Calu3 (cell line): ENCODE measurements around the gene CASP9. TPM values are rescaled to one million over a fixed set of nuclear protein-coding genes. Genes with fewer than 3 reads are reported as not detected.

ENCODE experiments used
- BruUV-seq: library from RNA; stranded (reverse); fragments of 400-500 nt; replicated peaks from 2 replicates; lab custom pipeline; 2021; lab: Mats Ljungman, UMichigan
- CTCF ChIA-PET: fragments of 300-600 bp; sonication (Branson Sonifier 250); formaldehyde crosslinking; loops from one replicate; lab custom pipeline; 2022; ENCODE audit warnings: antibody characterized with exemption; lab: Charles Lee
- DNase-seq: peaks from one replicate; pipeline ENCODE4 v3.0.0; 2022
- H3K27ac Mint-ChIP-seq: one replicate; pipeline ENCODE4 v1.8.0; 2022; ENCODE audit warnings: mixed read lengths; ENCODE audit not compliant: unreplicated experiment
- H3K27me3 Mint-ChIP-seq: one replicate; pipeline ENCODE4 v1.8.0; 2022; ENCODE audit warnings: mixed read lengths; ENCODE audit not compliant: unreplicated experiment
- H3K36me3 Mint-ChIP-seq: one replicate; pipeline ENCODE4 v1.8.0; 2022; ENCODE audit warnings: mild to moderate bottlenecking, moderate library complexity, mixed read lengths; ENCODE audit not compliant: insufficient read depth, unreplicated experiment
- H3K4me1 Mint-ChIP-seq: one replicate; pipeline ENCODE4 v1.8.0; 2022; ENCODE audit warnings: mild to moderate bottlenecking, low read depth, mixed read lengths; ENCODE audit not compliant: unreplicated experiment
- H3K4me3 Mint-ChIP-seq: one replicate; pipeline ENCODE4 v1.8.0; 2022; ENCODE audit warnings: mild to moderate bottlenecking, low read depth, moderate library complexity, mixed read lengths; ENCODE audit not compliant: unreplicated experiment
- H3K9me3 Mint-ChIP-seq: one replicate; pipeline ENCODE4 v1.8.0; 2022; ENCODE audit warnings: low read depth, mixed read lengths; ENCODE audit not compliant: unreplicated experiment
- intact Hi-C: fragments of 100-400 bp; cut with micrococcal nuclease; formaldehyde crosslinking; loops from one replicate; pipeline ENCODE4 v1.10.0; 2022; ENCODE audit not compliant: unreplicated experiment
- total RNA-seq: library from RNA; stranded (reverse); gene quantifications from 2 replicates; pipeline ENCODE4 v1.2.3, GENCODE V29; 2022
- TF ChIP-seq, protein P1 (sequence below): fragments of 200-600 bp; IDR thresholded peaks from one replicate; pipeline ENCODE4 v1.8.0; 2022; ENCODE audit warnings: antibody characterized with exemption; ENCODE audit not compliant: unreplicated experiment

Gene CASP9
- total RNA-seq, 1 experiment from 2014 or later, result 8.4 TPM

DNA sequence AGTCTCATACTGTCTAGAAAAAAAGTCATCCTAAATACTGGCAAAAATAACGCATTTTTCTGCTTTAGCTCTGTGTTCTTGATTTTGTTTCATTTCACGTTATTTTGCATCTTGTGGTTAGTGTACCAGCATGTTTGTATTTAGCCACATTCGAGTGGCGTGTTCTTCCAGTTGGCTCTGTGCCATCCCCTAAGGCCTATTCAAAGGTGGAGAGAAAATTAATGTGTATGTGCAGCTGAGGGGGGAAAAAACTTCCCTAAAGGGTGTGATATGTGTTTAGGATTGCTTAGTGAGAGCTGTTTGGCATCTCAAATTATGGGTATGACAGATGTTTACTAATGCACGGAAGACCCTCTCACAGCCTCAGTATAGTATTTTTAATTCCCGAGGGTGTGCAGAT, 14.8 kb upstream of the CASP9 start:
- Mint-ChIP-seq H3K36me3 (peaks cover 27% of the 10 kb centered on the region), H3K4me1 (no peaks in the 10 kb centered on the region), H3K27ac (no peak overlapping the region), H3K27me3 (no peaks in the 10 kb centered on the region), H3K4me3 (no peak overlapping the region), H3K9me3 (no peaks in the 10 kb centered on the region)
- CTCF ChIA-PET, result no interaction called here
- no peak for DNase-seq
- intact Hi-C loops, result no loop called here
- BruUV-seq, result no TSS peak
- TF ChIP-seq, protein P1, sequence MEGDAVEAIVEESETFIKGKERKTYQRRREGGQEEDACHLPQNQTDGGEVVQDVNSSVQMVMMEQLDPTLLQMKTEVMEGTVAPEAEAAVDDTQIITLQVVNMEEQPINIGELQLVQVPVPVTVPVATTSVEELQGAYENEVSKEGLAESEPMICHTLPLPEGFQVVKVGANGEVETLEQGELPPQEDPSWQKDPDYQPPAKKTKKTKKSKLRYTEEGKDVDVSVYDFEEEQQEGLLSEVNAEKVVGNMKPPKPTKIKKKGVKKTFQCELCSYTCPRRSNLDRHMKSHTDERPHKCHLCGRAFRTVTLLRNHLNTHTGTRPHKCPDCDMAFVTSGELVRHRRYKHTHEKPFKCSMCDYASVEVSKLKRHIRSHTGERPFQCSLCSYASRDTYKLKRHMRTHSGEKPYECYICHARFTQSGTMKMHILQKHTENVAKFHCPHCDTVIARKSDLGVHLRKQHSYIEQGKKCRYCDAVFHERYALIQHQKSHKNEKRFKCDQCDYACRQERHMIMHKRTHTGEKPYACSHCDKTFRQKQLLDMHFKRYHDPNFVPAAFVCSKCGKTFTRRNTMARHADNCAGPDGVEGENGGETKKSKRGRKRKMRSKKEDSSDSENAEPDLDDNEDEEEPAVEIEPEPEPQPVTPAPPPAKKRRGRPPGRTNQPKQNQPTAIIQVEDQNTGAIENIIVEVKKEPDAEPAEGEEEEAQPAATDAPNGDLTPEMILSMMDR, result no peak

GRCh38 chr1:15531682-15532081, 7.7 kb upstream of the CASP9 start:
- no peak for DNase-seq
- no peak overlapping the region for H3K4me3 Mint-ChIP-seq
- no peaks in the 10 kb centered on the region for H3K27me3 Mint-ChIP-seq
- peaks cover 30% of the 10 kb centered on the region for H3K36me3 Mint-ChIP-seq
- no peaks in the 10 kb centered on the region for H3K4me1 Mint-ChIP-seq
- TF ChIP-seq, protein P1, result no peak
- H3K9me3 Mint-ChIP-seq, result no peaks in the 10 kb centered on the region
- intact Hi-C loops, result no loop called here
- CTCF ChIA-PET, result no interaction called here
- no TSS peak for BruUV-seq
- H3K27ac Mint-ChIP-seq, result no peak overlapping the region

- no peak overlapping the region for H3K27ac Mint-ChIP-seq
- no peak for DNase-seq
Measured at GRCh38 chr1:15531003-15531402, 7.0 kb upstream of the CASP9 start.

DNA sequence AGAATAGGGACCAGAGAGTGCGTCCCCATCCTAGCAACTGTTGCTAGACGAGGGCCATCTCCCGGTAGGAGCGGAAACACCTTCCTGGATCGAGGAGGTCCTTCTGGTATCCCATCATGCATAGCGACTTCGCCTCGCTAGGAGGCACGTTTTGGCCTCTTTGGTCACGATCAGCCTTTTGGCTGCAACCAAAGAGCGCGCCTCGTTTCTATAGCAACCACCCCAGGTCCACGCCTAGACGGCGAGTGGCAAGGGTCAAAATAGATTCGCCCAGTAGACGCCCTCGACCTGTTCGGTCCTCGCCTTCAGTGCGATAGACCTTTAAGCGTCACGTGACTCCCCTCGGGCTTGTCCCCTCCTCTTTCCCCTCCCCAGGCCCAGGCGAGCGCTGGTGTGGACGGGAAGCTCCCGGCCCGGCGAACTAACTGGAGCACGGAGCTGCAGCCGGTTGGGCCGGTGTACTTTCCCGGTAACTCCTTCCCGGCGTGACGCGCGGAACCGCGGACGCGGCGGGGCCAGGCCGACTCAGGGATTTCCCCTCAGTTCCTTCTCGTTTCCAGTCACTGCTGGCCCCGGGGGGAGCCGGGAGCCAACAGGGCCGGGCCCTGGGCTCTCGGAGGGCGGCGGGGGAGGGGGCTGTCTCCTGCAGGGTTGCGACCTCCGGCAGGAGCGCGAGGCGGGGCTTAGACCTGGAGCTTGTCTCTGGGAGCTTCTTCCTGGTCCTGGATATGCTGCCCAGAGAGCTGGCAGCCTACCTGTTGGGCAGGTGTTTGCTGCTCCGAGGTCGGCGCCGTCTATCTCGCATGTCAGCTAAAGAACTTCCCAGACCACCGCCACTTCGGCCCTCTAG, 2.7 kb upstream of the CASP9 start, which contains the start of gene DNAJC16:
Gene DNAJC16 (plus strand): TSS at position 359 of the 850 bp plus-strand sequence. CDS start 2,258 bp downstream, outside the sequence.
- Mint-ChIP-seq H3K9me3 (no peaks in the 10 kb centered on the region), H3K27me3 (no peaks in the 10 kb centered on the region), H3K27ac (peak within 1 kb of the TSS; percentile 98), H3K36me3 (peaks cover 46% of the 10 kb centered on the region), H3K4me1 (peaks cover 11% of the 10 kb centered on the region), H3K4me3 (peak within 1 kb of the TSS; percentile 87)
- TF ChIP-seq, protein P1, result no peak
- BruUV-seq, result no TSS peak
- CTCF ChIA-PET, result no interaction called here
- intact Hi-C loops, result loop anchor here (5.0 kb wide), 1 partner anchor 91 kb away; the partner anchor contains the start of gene DDI2
- DNase-seq, result peak; percentile 96

More at GRCh38 chr1:15531003-15531402, 7.0 kb upstream of the CASP9 start:
- CTCF ChIA-PET, result no interaction called here
- H3K9me3 Mint-ChIP-seq, result no peaks in the 10 kb centered on the region
- no peaks in the 10 kb centered on the region for H3K4me1 Mint-ChIP-seq
- H3K36me3 Mint-ChIP-seq, result peaks cover 31% of the 10 kb centered on the region
- H3K27me3 Mint-ChIP-seq, result no peaks in the 10 kb centered on the region
- intact Hi-C loops, result no loop called here
- TF ChIP-seq, protein P1, result no peak
- no peak overlapping the region for H3K4me3 Mint-ChIP-seq
- BruUV-seq, result no TSS peak
